Measurements from ENCODE around the gene ARHGEF16.

The ARHGEF16 gene

DNA sequence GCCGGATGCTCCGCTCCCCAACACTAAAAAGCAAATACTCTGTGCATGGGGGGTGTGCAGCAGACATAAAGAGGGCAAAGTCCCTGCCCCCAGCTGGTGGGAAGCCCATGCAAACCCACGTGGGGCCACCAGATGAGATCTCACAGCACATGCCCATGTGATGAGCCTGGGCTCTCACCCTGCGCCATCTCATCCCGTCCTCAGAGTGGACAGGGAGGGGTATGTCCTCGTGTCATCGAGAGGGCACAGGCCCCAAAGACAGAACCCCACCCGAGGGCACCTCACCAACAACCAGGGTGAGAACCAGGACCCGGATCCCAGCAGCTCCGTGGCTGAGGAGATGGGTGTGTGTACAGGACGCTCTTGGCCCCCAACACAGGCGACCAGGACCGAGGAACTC is 25.1 kb upstream of the ARHGEF16 start:
- no peak overlapping the region for H3K27ac ChIP-seq
- TF ChIP-seq ZFX (IDR thresholded peaks at IDR 0.05; ENCODE audit: borderline replicate concordance) (no peak), CTCF (IDR thresholded peaks at IDR 0.05) (no peak)

DNA sequence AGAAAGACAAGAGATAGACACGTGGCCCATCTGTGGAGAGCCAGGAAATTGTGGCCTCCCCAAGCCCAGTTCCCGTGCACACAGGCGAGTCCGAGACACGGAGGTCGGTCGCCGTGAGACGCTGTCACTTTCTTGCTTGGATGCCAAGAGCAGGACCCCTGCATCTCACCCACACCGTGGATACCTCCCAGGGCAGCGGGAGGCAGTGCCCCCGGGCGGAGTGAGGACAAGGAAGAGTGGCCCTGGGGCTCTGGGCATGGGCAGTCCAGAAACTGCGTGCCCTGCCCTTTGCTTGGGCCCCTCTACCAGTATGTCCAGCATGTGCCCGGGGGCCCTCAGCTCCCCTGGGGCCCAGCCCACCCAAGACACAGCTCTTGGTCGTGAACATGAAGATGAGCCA is 24.7 kb upstream of the ARHGEF16 start:
- TF ChIP-seq ZFX (IDR thresholded peaks at IDR 0.05; ENCODE audit: borderline replicate concordance) = no peak
- TF ChIP-seq CTCF (IDR thresholded peaks at IDR 0.05) = no peak
- no peak overlapping the region for H3K27ac ChIP-seq

DNA sequence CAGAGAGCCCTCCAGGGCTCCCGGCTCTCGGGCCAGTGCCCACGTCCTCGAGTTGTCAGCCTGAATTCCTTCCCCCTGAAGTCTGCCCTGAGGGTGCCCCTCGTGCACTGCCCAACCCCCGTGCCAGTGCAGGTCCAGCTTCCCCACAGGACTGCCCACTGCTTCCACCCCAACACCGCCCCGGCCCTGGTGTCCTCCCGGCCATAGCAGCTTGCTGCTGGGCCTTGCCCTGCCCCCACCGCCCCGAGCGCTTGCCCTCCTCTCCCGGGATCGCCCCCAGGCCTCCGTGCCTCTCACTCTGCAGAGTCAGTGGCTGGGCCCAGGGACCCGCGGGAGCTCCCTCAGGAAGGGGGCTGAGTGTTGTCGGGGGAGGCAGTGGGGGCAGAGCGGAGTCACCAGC is 24.1 kb upstream of the ARHGEF16 start:
- H3K27ac ChIP-seq = no peak overlapping the region
- TF ChIP-seq CTCF (IDR thresholded peaks at IDR 0.05) = no peak
- TF ChIP-seq ZFX (IDR thresholded peaks at IDR 0.05; ENCODE audit: borderline replicate concordance) = no peak

- TF ChIP-seq ZFX (IDR thresholded peaks at IDR 0.05; ENCODE audit: borderline replicate concordance) (no peak), CTCF (IDR thresholded peaks at IDR 0.05) (no peak)
- no peak overlapping the region for H3K27ac ChIP-seq
Observed at GRCh38 chr1:3430820-3431219, 23.6 kb upstream of the ARHGEF16 start.

GRCh38 chr1:3431266-3431665 is 23.2 kb upstream of the ARHGEF16 start:
- TF ChIP-seq ZFX (IDR thresholded peaks at IDR 0.05; ENCODE audit: borderline replicate concordance) = no peak
- TF ChIP-seq CTCF (IDR thresholded peaks at IDR 0.05) = peak; percentile 32
- no peak overlapping the region for H3K27ac ChIP-seq

DNA sequence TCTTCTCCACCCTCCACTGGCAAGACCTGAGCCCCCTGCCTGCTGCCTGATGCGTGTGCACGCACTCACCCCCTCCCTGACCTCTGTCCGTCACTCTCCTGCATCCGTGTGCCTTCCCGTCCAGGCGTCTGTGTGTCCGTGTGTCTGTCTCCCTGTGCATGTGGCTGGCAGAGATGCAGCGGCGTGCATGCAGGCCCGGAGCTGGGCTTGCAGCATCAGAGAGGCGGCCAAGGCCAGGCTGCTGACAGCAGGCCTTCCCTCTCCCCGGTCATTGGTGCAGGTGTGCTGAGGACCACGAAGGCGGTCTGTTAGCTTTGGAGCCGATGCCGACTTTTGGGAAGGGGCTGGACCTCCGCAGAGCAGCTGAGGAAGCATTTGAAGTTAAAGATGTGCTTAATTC is 22.8 kb upstream of the ARHGEF16 start:
- no peak overlapping the region for H3K27ac ChIP-seq
- TF ChIP-seq ZFX (IDR thresholded peaks at IDR 0.05; ENCODE audit: borderline replicate concordance) (no peak), CTCF (IDR thresholded peaks at IDR 0.05) (0 out of 2 replicates have a peak, but pooled peaks have one; percentile 11)

- TF ChIP-seq ZFX (IDR thresholded peaks at IDR 0.05; ENCODE audit: borderline replicate concordance) (no peak), CTCF (IDR thresholded peaks at IDR 0.05) (no peak)
- H3K27ac ChIP-seq = no peak overlapping the region
Observed at GRCh38 chr1:3432306-3432705, 22.2 kb upstream of the ARHGEF16 start.
